Gastrocnemius medialis (tissue), 4 donors: ENCODE data around the gene MRPL2.

Source experiments
- CTCF ChIP-seq, 5 experiments: fragments of 450-650 bp in 3 of 5; fragments of 200-600 bp in 2 of 5; sonication (generic) in 2 of 5; IDR thresholded peaks in 4 of 5; conservative IDR thresholded peaks in 1 of 5; 1 replicate in 4 of 5; 2 replicates in 1 of 5; pipeline ENCODE4 v1.5.1; 2016 to 2019; ENCODE audit warnings: antibody characterized with exemption in 5 of 5, mild to moderate bottlenecking in 3 of 5, moderate library complexity in 3 of 5
- POLR2A ChIP-seq, 2 donors: fragments of 450-650 bp; IDR thresholded peaks; one replicate each; pipeline ENCODE4 v1.6.1; 2017; ENCODE audit warnings: antibody characterized with exemption in 2 of 2, mild to moderate bottlenecking in 2 of 2, moderate library complexity in 2 of 2

GRCh38 chr6:43012364-43012763 lies 46.9 kb downstream of the MRPL2 start:
- TF ChIP-seq CTCF (IDR thresholded peaks at IDR 0.05 in 4 of 5, conservative IDR thresholded peaks at IDR 0.05 in 1 of 5) (no peak), POLR2A (IDR thresholded peaks at IDR 0.05) (no peak)
